ENCODE data around the gene TSPAN1.

Gene TSPAN1

DNA sequence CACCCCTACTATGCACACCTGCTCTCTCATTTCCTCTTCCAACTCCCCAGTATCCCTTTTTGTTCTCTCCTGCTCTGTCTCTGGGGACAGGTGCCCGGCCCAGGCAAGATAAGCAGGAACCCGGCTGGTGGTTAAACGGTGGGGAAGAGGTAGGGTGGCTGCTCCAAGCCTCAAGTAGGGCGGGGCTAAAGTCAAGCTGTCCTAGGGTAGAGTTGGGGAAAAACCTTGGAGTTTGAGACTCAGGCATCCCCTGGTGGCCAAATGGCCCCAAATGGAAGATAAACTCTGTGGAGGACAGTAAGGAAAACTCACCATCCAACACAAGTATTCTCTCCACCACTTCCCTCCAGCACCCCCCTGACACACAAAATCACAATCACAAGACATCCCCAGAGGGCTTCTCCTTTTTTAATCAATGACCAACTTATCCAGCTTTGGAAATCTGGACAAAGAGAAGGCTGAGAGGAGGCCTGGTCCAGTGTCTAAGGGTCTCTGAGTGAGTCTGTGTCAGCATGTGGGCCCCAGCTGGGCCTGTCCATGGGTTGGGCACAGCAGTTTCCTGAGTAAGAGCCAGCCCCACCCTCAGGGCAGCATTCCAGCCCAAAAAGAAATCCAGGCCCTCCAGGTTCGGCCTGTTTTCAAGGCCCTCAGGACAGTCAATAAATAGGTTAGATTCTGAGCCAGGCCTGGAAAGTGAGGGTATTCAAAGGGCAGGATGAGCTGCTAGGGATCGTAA is 13.6 kb downstream of the TSPAN1 start:
- no peak for DNase-seq

- DNase-seq, result no peak
Measured at GRCh38 chr1:46190539-46190938, 15.7 kb downstream of the TSPAN1 start.

DNA sequence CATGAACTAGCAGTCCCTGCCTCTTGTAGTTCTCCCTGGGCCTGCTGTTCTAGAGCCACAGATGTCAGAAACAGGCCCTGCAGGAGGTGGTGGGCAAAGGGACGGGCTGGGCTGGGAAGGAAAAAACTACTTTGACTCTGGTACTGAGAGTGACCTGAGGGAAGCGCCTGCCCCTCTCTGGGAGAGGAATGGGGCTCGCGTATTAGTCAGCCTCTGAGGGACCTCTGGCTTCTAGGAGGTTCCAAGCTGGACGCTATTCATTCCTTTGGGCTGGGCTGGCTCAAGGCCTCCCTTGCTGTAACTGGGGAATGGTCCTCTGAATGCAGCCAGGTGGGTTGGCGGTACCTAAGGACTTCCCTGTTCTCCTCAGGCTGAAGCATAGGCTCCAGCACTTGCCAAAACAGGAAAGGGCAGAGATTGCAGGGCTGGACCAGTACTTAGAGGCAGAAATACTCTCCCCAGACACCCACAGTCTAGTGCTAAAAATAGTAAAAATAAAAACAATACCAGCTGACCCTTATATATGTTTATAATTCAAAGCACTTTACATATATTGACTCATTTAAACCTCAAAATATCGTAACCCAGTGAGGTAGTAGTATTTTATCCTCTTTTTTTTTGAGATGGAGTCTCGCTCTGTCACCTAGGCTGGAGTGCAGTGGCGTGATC is 16.3 kb downstream of the TSPAN1 start:
- DNase-seq, result no peak

DNA sequence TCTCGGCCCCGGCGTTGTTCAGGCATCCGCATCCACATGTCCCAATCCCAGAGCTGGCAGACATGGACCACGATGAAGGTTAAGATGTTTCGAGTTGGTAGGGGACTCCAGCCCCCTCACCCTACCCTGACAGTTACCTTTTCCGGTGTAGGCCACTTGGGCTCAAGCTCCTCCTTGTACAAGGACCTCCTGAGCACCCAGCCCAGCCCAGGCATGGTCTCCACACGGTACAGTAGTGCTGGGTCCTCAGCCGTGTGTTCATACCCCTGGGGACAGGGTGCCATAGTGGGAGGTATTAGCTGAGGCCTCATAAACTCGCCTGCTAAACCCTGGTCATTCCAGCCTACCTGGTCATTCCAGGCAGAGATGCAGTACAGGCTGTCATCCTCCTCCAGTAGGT is 17.3 kb downstream of the TSPAN1 start:
- DNase-seq, result no peak

DNA sequence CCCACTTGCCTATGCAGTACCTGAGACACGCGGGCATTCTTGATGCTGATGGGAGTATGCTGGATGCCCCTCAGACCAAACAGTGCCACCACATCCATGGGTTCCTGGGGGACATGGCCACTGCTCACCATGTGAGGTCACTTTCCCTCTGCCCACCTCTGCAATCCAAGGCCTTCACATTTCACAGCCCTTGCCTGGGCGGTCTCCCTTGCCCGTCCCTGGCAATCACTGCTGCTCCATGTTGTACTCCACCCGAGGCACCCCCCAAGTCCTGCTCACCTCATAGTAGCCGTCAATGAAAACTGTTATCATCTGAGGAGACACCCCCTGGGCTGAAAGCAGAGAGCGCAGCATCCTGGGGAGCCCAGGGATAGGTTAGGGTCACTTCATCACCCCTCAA is 18.4 kb downstream of the TSPAN1 start:
- no peak for DNase-seq

DNA sequence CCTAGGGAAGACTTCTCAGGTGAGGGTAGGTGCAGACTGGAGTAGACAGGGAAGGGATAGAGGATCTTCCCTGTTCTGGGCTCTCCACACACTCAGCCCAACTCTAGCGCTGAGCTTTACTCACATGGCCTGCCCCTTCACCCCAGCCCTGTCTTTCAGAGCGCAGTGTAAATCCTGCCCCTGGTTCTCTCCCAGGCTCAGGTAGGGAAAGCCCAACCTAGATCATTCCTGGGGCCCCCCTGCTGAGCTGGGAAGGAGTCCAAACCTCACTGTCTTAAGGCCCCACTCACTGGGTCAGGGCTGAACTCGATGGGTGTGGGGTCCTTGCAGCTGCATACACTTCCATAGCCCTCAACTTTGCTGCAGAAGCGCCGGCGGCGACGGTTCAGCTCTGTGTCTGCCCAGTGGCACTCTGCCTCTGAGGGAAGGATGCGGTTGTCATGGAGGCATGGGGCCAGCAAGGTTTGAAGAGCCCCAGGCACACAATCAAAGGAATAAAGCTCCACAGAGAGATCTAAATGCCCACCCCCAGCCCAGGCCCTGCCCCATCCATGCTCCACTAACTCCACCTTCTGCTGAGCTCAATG is 19.2 kb downstream of the TSPAN1 start:
- no peak for DNase-seq

GRCh38 chr1:46194641-46195193 is 19.8 kb downstream of the TSPAN1 start:
- DNase-seq, result no peak

DNA sequence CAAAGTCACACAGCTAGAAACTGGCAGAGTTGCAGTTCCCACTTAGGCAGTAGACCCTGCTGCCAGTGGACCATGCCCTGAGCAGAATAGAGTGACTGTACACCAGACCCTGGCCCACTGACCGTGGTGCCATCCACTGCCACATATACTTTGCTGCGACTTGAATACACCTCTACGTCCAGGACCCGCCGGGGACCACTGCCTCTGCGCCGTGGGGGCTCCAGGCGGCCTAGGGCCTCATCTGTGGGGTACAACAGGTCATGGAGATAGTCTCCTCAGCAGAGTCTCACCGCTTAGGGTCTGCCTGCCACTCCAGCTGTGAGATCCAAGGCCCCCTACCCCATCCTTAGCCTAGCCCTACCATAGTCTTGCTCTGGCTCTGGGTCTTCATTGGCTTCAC is 21.7 kb downstream of the TSPAN1 start:
- no peak for DNase-seq

DNA sequence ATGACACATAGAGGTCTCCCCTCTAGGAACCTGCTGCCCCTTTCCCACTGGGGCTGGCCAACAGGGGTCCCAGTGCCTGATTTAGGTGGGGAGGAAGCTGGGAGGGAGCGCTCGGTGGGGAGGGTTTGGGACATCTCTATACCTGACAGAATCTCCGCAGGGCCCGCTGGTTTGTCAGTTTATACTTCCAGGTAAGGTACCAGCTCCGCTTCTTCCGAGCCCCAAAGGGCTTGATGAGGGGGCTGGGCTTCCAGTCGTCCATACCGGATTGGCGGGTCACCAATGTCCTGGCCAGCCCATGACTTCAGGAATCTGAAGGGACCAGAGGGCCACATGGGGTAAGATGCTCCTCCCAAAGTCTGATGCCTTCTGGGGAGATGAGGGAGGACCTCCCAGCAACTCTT is 22.7 kb downstream of the TSPAN1 start:
- DNase-seq, result no peak

DNA sequence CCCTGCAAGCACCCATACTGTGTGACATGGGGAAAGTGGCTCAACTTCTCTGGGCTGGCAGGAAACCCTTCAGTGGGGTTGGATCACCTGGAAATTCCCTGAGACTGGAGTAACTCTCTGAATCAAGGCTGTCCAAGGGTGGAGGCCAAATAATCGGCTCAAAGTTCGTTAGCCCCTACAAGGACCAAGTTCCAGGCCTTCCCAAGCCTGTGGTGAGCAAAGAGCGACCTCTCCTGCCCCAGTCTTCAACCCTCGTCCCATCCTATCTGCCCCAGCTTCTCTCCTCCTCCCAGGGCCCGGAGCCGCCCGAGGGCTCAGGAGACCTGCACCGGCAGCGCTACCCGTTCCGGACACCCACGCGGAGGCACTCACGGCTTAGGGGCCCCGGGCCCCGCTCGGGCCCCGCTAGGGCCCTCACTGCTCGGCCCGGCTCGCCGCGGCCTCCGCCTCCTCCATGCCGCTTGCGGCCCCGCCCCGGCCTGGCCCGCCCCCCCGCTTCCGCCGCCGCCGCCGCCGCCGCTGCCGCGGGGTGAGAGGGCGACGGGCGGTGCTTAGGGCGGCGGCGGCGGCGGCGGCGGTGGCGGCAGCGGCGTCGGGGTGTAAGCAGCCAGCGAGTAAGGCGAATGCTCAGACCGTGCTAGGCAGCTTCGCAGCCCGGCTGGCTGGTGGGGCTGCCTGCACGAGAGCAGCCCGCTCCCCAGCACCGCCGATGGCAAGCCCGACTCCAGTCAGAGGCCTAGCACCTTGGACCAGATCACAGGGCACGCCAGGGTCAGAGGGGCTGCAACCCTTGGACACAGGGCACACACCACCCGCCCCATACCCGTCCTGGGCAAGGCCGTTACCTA is 23.3 kb downstream of the TSPAN1 start, which contains the start of gene POMGNT1:
Gene POMGNT1, minus strand, starts transcription at position 471 of the 848 bp plus-strand sequence. CDS start 613 bp downstream, outside the sequence.
- DNase-seq, result no peak

DNA sequence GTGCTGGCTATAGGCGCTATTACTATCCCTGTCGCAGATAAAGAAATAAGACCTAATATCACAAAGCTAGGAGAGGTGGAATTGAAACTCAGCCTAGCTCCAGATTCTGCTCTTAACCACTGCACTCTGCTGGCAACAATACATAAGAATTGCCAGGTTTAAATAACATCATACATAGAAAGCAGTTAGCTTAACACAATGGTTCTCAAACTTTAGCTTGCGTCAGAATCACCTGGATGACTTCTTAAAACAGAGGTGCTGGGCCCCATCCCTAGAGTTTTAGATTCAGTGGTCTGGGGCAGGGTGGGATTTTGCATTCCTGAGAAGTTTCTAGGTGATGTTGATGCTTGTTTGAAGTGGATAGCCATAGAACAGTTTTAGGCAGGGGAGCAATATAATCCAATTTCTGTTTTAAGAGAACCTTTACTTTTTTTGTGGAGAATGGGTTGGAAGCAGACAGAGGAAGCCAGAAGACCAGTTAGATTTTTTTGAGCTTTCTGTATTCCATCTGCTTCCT is 24.4 kb downstream of the TSPAN1 start:
- DNase-seq, result no peak

GRCh38 chr1:46203738-46204405 is 29.0 kb downstream of the TSPAN1 start:
- no peak for DNase-seq

DNA sequence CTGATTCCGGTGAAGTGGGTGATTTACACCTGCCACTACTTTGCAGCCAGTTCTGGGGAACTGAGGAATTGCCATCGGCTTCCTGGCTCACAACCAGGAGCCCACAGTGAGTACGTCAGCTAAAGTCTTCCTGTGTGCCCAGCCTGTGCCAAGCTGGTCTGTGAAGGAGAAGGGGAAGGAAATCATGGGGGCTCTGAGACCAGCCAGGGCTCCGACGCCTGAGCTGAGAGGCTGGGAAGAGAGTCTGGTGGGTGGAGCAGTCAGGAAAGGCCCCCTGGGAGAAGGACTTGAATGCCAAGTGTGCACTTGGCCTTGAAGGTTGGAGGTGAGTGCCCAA is 29.5 kb downstream of the TSPAN1 start:
- no peak for DNase-seq

GRCh38 chr1:46205141-46205540 is 30.3 kb downstream of the TSPAN1 start:
- DNase-seq, result no peak

- no peak for DNase-seq
Measured at GRCh38 chr1:46205791-46206190, 30.9 kb downstream of the TSPAN1 start.

DNA sequence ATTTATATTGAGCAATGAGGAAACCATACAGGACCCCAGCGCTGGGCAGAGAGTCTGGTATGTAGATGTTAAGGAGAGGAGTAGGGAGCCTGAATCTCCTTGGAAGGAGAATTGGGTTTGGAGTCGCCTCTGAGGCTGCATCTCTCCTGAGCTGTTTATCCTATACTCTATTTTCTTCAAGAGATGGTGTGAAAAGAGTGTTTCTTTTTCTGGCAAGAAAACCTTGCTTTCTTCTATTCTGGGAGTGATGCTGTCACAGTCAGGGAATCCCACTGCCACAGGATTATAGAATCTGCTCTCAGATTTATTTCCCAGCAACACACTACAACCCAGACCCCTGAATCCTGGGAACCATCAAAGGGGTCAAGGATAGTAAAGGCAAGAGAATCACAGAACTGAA is 31.5 kb downstream of the TSPAN1 start:
- no peak for DNase-seq

DNA sequence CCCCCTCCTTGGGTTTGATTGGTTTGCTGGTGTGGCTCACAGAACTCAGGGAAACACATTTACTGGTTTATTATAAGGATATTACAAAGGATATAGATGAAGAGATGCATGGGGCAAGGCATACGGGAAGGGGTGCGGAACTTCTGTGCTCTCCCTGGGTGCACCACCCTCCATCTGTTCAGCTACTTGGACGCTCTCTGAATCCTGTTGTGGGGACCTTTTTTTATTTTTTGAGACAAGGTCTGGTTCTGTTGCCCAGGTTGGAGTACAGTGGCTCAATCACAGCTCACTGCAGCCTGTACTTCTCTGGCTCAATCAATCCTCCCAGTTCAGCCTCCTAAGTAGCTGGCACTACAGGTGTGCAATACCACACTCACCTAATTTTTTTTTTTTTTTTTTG is 35.7 kb downstream of the TSPAN1 start:
- DNase-seq, result no peak

GRCh38 chr1:46211051-46211450 is 36.2 kb downstream of the TSPAN1 start:
- no peak for DNase-seq

DNA sequence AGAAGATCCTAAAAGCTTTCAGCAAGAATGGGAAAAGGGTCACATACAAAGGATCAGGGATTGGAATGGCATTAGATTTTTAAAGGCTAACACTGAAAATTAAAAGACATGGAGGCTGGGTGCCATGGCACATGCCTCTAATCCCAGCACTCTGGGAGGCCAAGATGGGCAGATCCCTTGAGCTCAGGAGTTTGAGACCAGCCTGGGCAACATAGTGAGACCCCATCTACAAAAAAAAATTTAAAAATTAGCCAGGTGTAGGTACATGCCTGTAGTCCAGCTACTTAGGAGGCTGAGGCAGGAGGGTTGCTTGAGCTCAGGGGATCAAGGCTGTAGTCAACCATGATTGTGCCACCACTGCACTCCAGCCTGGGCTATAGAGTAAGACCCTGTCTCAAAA is 40.6 kb downstream of the TSPAN1 start:
- DNase-seq, result no peak

GRCh38 chr1:46218443-46218842 is 43.6 kb downstream of the TSPAN1 start:
- DNase-seq, result no peak

DNA sequence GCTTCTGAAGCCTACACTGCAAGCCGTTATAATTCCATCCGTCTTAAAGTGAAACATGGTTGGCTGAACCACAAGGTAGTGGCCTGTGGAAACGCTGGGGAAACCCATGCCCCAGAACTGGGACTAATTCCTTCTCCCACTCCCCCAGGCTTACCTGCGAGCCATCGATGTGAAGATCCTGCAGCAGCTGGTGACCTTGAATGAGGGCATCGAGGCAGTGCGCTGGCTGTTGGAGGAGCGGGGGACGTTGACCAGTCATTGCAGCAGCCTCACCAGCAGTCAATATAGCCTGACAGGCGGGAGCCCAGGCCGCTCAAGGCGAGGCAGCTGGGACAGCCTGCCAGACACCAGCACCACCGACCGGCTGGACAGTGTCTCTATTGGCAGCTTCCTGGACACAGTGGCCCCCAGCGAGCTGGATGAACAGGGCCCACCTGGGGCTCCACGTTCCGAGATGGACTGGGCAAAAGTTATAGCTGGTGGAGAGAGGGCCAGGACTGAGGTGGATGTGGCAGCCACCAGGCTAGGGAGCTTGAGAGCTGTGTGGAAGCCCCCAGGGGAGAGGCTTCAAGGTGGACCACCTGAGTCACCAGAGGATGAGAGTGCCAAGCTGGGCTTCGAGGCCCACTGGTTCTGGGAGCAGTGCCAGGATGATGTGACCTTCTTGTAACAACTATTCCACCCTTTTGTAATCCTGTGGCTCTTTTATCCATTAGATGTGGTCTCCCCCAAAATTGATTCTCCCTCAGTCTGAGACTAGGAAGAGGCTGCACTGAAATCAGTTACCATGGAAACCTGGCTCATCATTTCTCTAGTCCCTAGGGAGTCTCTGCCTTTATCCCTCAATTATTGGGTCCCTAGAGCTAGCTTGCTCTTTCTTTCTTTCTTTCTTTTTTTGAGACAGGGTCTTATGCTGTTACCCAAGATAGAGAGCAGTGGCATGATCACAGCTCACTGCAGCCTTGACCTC is 44.9 kb downstream of the TSPAN1 start:
- DNase-seq, result no peak

All from cortex of kidney (tissue), 1 donor.